Neuronal stem cell (in vitro differentiated cells): ENCODE measurements around the gene ATG9B.
A peak's percentile ranks its signal among the peaks of the same experiment; 100 is the strongest.

Experiments used
- DNase-seq: peaks from one replicate; pipeline ENCODE4 v3.0.0-alpha.2; 2013; ENCODE audit warnings: low spot score
- H2AFZ ChIP-seq: one replicate; pipeline ENCODE4 v1.6.1; 2013; ENCODE audit warnings: mild to moderate bottlenecking, low read length, inconsistent platforms
- H2AK5ac ChIP-seq: 2 replicates; pipeline ENCODE4 v1.6.1; 2013; ENCODE audit warnings: low read depth, mild to moderate bottlenecking, inconsistent platforms, low read length, moderate library complexity, mixed read lengths
- H2BK120ac ChIP-seq: 2 replicates; pipeline ENCODE4 v1.6.1; 2013; ENCODE audit warnings: low read depth, mild to moderate bottlenecking, inconsistent platforms, low read length, moderate library complexity, mixed read lengths
- H2BK12ac ChIP-seq: one replicate; pipeline ENCODE4 v1.6.1; 2013; ENCODE audit warnings: low read length, inconsistent platforms
- H2BK15ac ChIP-seq: 2 replicates; pipeline ENCODE4 v1.6.1; 2013; ENCODE audit warnings: mild to moderate bottlenecking, low read length, inconsistent platforms, mixed read lengths
- H2BK5ac ChIP-seq: one replicate; pipeline ENCODE4 v1.6.1; 2013; ENCODE audit warnings: inconsistent platforms, mild to moderate bottlenecking, low read length, moderate library complexity
- H3K14ac ChIP-seq: one replicate; pipeline ENCODE4 v1.6.1; 2013; ENCODE audit warnings: low read length, inconsistent platforms
- H3K18ac ChIP-seq: 2 replicates; pipeline ENCODE4 v1.6.1; 2013; ENCODE audit warnings: low read length, inconsistent platforms
- H3K23ac ChIP-seq: 2 replicates; pipeline ENCODE4 v1.6.1; 2013; ENCODE audit warnings: low read depth, mild to moderate bottlenecking, mixed read lengths, low read length, inconsistent platforms; ENCODE audit not compliant: poor library complexity
- H3K27ac ChIP-seq: replicated peaks from 3 replicates; pipeline ENCODE4 v1.5.1; 2013; ENCODE audit warnings: low read length, inconsistent platforms
- H3K27me3 ChIP-seq, 3 experiments: 2 replicates each; pipeline ENCODE4 v1.6.1; 2013; ENCODE audit warnings: low read length in 3 of 3, mild to moderate bottlenecking in 2 of 3, inconsistent platforms in 1 of 3, low read depth in 1 of 3, mixed read lengths in 1 of 3, moderate library complexity in 1 of 3; ENCODE audit not compliant: control insufficient read depth in 3 of 3, insufficient read depth in 3 of 3
- H3K36me3 ChIP-seq, 2 donors: replicated peaks in 1 of 2; 2 replicates each; pipeline ENCODE4 v1.6.1; 2013; ENCODE audit warnings: low read length in 2 of 2; ENCODE audit not compliant: control insufficient read depth in 2 of 2, insufficient read depth in 2 of 2
- H3K4ac ChIP-seq: 2 replicates; pipeline ENCODE4 v1.6.1; 2013; ENCODE audit warnings: inconsistent platforms, mild to moderate bottlenecking, low read length, moderate library complexity
- H3K4me1 ChIP-seq, 2 donors: 1 replicate in 1 of 2; 2 replicates in 1 of 2; pipeline ENCODE4 v1.6.1; 2013; ENCODE audit warnings: low read length in 2 of 2, low read depth in 1 of 2; ENCODE audit not compliant: control insufficient read depth in 2 of 2, insufficient read depth in 1 of 2
- H3K4me2 ChIP-seq: one replicate; pipeline ENCODE4 v1.6.1; 2013; ENCODE audit warnings: mild to moderate bottlenecking, low read length, inconsistent platforms; ENCODE audit not compliant: insufficient read depth, poor library complexity, severe bottlenecking
- H3K4me3 ChIP-seq, 2 donors: 2 replicates each; pipeline ENCODE4 v1.5.1; 2013; ENCODE audit warnings: low read length in 2 of 2, mild to moderate bottlenecking in 2 of 2, inconsistent platforms in 1 of 2, moderate library complexity in 1 of 2
- H3K79me1 ChIP-seq: one replicate; pipeline ENCODE4 v1.6.1; 2013; ENCODE audit warnings: low read depth, mild to moderate bottlenecking, inconsistent platforms, low read length, moderate library complexity
- H3K9ac ChIP-seq: one replicate; pipeline ENCODE4 v1.6.1; 2013; ENCODE audit warnings: mild to moderate bottlenecking, low read depth, low read length, inconsistent platforms; ENCODE audit not compliant: poor library complexity
- H3K9me3 ChIP-seq, 2 donors: replicated peaks in 1 of 2; 2 replicates each; pipeline versions ENCODE3 to v1.6.1; 2013; ENCODE audit warnings: low read length in 2 of 2, mild to moderate bottlenecking in 2 of 2, inconsistent platforms in 1 of 2, low read depth in 1 of 2, mixed read lengths in 1 of 2, moderate library complexity in 1 of 2; ENCODE audit not compliant: control insufficient read depth in 2 of 2, insufficient read depth in 1 of 2
- H4K8ac ChIP-seq: one replicate; pipeline ENCODE4 v1.6.1; 2013; ENCODE audit warnings: low read depth, mild to moderate bottlenecking, inconsistent platforms, low read length, moderate library complexity
- H4K91ac ChIP-seq: one replicate; pipeline ENCODE4 v1.6.1; 2013; ENCODE audit warnings: low read length, low read depth, mild to moderate bottlenecking, inconsistent platforms; ENCODE audit not compliant: poor library complexity
- WGBS, 2 donors: extraction: QIAGEN DNeasy Blood & Tissue Kit; methylation state at CpG; one replicate each; pipeline ENCODE4 v1.1.7; 2013; ENCODE audit warnings: missing lambda C conversion rate in 2 of 2, mixed read lengths in 1 of 2; ENCODE audit not compliant: insufficient read length in 2 of 2, insufficient replicate concordance in 1 of 2; ENCODE audit errors: extremely low coverage in 2 of 2; 5-methylcytosine and 5-hydroxymethylcytosine counted together

ATG9B gene

DNA sequence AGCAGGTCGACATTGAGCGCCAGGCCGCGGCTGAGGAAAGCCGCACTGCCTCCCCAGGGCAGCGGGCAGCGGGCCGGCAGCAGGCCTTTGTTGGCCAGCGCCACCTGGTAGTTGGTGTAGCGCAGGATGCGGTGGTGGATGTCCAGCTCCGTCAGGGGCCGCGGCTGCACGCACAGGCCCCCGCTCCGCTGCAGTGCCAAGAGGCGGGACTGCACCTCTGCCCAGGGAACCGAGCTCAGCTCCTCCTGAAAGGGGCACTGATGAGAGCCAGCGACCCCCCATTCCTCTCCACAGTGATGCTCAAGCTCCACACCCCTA is 5.2 kb downstream of the ATG9B start:
- no peak overlapping the region for H2AFZ ChIP-seq
- peak overlapping the region; percentile 79 for H3K9ac ChIP-seq
- H3K27me3 ChIP-seq: peaks cover 0 to 18% (median 0%) of the 10 kb centered on the region in 3 experiments
- H3K9me3 ChIP-seq: peaks cover 0 to 2% of the 10 kb centered on the region in 2 donors
- H2BK5ac ChIP-seq: peak overlapping the region; percentile 63
- no peak overlapping the region for H4K91ac ChIP-seq
- peak overlapping the region; percentile 70 for H3K4ac ChIP-seq
- peak overlapping the region; percentile 100 for H2AK5ac ChIP-seq
- peak overlapping the region; percentile 97 for H2BK15ac ChIP-seq
- no peak overlapping the region for H2BK120ac ChIP-seq
- H3K36me3 ChIP-seq: peaks cover 0 to 2% of the 10 kb centered on the region in 2 donors
- no peak overlapping the region for H3K23ac ChIP-seq
- no CpG with 5 or more reads among the region's 20 CpGs for WGBS, 2 donors
- H3K27ac ChIP-seq: no peak overlapping the region
- no peak overlapping the region for H3K4me2 ChIP-seq
- no peak overlapping the region for H4K8ac ChIP-seq
- peak overlapping the region; percentile 99 for H3K14ac ChIP-seq
- H2BK12ac ChIP-seq: peak overlapping the region; percentile 95
- peak overlapping the region in 1 of 2 donors; percentile 65 for H3K4me3 ChIP-seq
- peaks cover 2% of the 10 kb centered on the region for H3K79me1 ChIP-seq
- DNase-seq: no peak
- peaks cover 25 to 33% of the 10 kb centered on the region in 2 donors for H3K4me1 ChIP-seq
- H3K18ac ChIP-seq: peak overlapping the region; percentile 99

DNA sequence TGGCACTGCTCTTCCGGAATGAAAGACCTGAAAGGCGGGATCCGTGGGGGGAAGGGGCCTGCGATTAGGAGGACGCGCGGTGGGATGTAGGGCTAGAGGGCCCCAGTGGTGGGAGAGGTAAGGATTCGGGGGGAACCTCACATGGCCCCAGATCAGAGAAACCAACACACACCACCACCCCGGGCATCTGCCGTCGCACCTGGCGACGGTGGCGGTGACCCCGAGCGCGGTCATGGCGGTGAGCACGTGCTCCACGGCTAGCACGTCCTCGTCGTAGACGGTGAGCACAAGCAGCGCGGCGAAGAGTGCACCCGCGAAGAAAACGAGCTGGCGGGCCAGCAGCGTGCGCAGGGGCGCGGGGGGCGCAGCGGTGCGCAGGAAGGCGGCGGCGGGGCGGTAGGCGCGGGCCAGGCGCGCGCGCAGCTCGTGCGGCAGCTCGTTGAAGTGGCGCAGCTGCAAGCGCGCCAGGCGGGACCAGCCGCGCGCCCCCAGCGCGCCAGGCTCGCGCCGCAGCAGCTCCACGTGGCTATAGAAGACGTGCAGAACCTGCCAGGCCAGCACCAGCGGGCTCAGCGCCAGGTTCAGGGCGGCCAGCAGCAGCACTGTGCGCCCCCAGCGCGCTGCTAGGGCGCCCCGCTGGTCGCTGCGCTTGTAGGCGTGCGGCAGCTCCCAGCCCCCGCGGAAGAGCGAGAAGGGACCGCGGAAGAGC is 5.7 kb downstream of the ATG9B start:
- WGBS, 2 donors: no CpG with 5 or more reads among the region's 82 CpGs
- DNase-seq: no peak

DNA sequence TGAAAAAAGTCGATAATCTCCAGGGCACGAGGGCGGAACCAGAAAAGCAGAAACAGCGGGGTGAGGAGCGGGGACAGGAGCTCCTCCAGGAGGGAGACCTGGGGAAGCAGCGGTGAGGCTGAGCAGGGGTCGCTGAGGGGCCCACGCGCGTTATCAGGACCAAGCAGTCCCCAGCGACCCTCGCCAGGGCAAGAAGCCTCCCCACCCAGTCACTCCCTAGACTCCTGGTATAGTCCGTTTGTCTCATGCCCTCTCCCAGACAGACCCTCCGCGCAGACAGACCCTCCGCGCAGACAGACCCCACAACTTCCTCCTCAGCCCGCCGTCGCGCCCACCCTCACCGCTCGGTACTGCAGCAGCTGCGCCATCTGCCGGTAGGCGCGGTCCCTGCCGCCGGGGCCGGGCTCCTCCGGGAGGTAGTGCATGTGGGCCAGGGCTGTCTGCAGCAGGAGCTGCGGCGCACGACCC is 6.3 kb downstream of the ATG9B start:
- Histone ChIP-seq H3K14ac (no peak overlapping the region), H3K4me2 (peak overlapping the region; percentile 52), H2BK15ac (peak overlapping the region; percentile 97), H3K36me3 (peaks cover 0 to 5% of the 10 kb centered on the region in 2 donors), H2AK5ac (peak overlapping the region; percentile 100), H2BK12ac (peak overlapping the region; percentile 99), H2AFZ (peak overlapping the region; percentile 94), H3K27ac (no peak overlapping the region), H2BK5ac (peak overlapping the region; percentile 63), H3K23ac (peak overlapping the region; percentile 98), H3K18ac (peak overlapping the region; percentile 99), H3K9ac (peak overlapping the region; percentile 85), H3K4me1 (peaks cover 27 to 39% of the 10 kb centered on the region in 2 donors), H3K4me3 (peak overlapping the region; percentile 41 to 66), H3K4ac (no peak overlapping the region), H4K91ac (no peak overlapping the region), H3K79me1 (peaks cover 1% of the 10 kb centered on the region), H3K9me3 (peaks cover 0 to 2% of the 10 kb centered on the region in 2 donors), H3K27me3 (peaks cover 0 to 18% (median 0%) of the 10 kb centered on the region in 3 experiments), H4K8ac (peak overlapping the region; percentile 56), H2BK120ac (peak overlapping the region; percentile 69)
- DNase-seq: peak; percentile 79
- no CpG with 5 or more reads among the region's 34 CpGs for WGBS, 2 donors

More for the DNA sequence above, 5.7 kb downstream of the ATG9B start:
- Histone ChIP-seq H2BK120ac (peak overlapping the region; percentile 69), H4K91ac (peak overlapping the region; percentile 22), H3K79me1 (peaks cover 2% of the 10 kb centered on the region), H4K8ac (peak overlapping the region; percentile 26), H3K27me3 (peaks cover 0 to 18% (median 0%) of the 10 kb centered on the region in 3 experiments), H3K4me3 (peak overlapping the region; percentile 41 to 65), H2AK5ac (peak overlapping the region; percentile 100), H3K4ac (peak overlapping the region; percentile 70), H3K36me3 (peaks cover 0 to 5% of the 10 kb centered on the region in 2 donors), H3K14ac (peak overlapping the region; percentile 99), H2AFZ (peak overlapping the region; percentile 94), H3K27ac (no peak overlapping the region), H3K23ac (peak overlapping the region; percentile 98), H3K4me1 (peaks cover 25 to 36% of the 10 kb centered on the region in 2 donors), H3K9me3 (peaks cover 0 to 2% of the 10 kb centered on the region in 2 donors), H2BK5ac (peak overlapping the region; percentile 63), H3K9ac (peak overlapping the region; percentile 79), H3K18ac (peak overlapping the region; percentile 99), H2BK12ac (peak overlapping the region; percentile 99), H3K4me2 (peak overlapping the region; percentile 52), H2BK15ac (peak overlapping the region; percentile 97)

DNA sequence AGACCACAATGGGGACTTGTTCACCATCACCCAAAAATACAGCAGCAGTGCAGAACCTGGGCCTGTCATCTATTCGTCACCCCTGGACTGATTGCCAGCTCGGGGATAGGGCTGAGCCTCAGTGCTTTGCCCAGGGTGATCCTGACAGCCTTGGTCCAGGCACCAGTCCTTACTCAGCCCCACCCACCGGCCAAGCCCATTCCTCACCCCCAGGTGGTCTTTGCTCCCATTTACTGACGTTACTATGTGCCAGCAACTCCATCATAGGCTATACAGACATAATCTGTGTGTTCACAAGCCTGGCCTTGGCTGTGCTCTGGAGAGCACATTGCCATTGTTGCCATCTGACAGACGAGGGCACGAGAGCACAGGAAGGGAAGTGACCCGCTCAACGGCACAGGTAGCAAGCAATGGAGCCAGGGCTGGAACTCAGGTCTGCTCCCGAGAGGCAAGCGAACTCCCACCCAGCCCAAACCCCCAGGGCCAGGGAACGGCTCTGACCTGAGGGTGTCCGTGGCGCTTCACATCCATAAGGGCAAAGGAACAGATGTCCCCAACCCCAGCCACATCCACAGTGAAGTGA is 6.8 kb downstream of the ATG9B start:
- H2BK12ac ChIP-seq: peak overlapping the region; percentile 96
- H3K4ac ChIP-seq: no peak overlapping the region
- peak overlapping the region; percentile 97 for H2AK5ac ChIP-seq
- peak overlapping the region; percentile 98 for H3K23ac ChIP-seq
- peak overlapping the region; percentile 94 for H2AFZ ChIP-seq
- peaks cover 0 to 2% of the 10 kb centered on the region in 2 donors for H3K9me3 ChIP-seq
- peak overlapping the region; percentile 57 for H2BK15ac ChIP-seq
- H3K27ac ChIP-seq: no peak overlapping the region
- peaks cover 2% of the 10 kb centered on the region for H3K79me1 ChIP-seq
- peak overlapping the region; percentile 56 for H4K8ac ChIP-seq
- H2BK120ac ChIP-seq: peak overlapping the region; percentile 69
- H3K36me3 ChIP-seq: peaks cover 0 to 5% of the 10 kb centered on the region in 2 donors
- peaks cover 0 to 18% (median 0%) of the 10 kb centered on the region in 3 experiments for H3K27me3 ChIP-seq
- peaks cover 28 to 42% of the 10 kb centered on the region in 2 donors for H3K4me1 ChIP-seq
- peak overlapping the region; percentile 41 to 66 for H3K4me3 ChIP-seq
- peak overlapping the region; percentile 63 for H2BK5ac ChIP-seq
- WGBS, 2 donors: no CpG with 5 or more reads among the region's 13 CpGs
- peak overlapping the region; percentile 85 for H3K9ac ChIP-seq
- no peak for DNase-seq
- no peak overlapping the region for H3K14ac ChIP-seq
- peak overlapping the region; percentile 48 for H3K4me2 ChIP-seq
- no peak overlapping the region for H4K91ac ChIP-seq
- H3K18ac ChIP-seq: peak overlapping the region; percentile 94
